ENCODE results near the gene PCSK9. TPM values are rescaled to one million over a fixed set of nuclear protein-coding genes. Genes with fewer than 3 reads are reported as not detected.
A peak's percentile ranks its signal among the peaks of the same experiment; 100 is the strongest.

Gene PCSK9
- total and polyA plus RNA-seq, 2 experiments from 2014 or later: 77.6 to 327 TPM

- TF ChIP-seq NANOG (IDR thresholded peaks at IDR 0.05; ENCODE audit: borderline replicate concordance) (no peak), POLR2AphosphoS5 (IDR thresholded peaks at IDR 0.05; ENCODE audit: low read depth) (no peak), ZNF331 (CRISPR knock-in tag; IDR thresholded peaks at IDR 0.05; ENCODE audit: low read depth) (no peak), ZNF114 (CRISPR knock-in tag; IDR thresholded peaks at IDR 0.05) (no peak), CREB1 (CRISPR knock-in tag; IDR thresholded peaks at IDR 0.05; ENCODE audit: low read depth) (no peak), EZH2 (IDR thresholded peaks at IDR 0.05; ENCODE audit: low read depth, unreplicated experiment) (no peak)
- TF ChIP-seq, protein P1, sequence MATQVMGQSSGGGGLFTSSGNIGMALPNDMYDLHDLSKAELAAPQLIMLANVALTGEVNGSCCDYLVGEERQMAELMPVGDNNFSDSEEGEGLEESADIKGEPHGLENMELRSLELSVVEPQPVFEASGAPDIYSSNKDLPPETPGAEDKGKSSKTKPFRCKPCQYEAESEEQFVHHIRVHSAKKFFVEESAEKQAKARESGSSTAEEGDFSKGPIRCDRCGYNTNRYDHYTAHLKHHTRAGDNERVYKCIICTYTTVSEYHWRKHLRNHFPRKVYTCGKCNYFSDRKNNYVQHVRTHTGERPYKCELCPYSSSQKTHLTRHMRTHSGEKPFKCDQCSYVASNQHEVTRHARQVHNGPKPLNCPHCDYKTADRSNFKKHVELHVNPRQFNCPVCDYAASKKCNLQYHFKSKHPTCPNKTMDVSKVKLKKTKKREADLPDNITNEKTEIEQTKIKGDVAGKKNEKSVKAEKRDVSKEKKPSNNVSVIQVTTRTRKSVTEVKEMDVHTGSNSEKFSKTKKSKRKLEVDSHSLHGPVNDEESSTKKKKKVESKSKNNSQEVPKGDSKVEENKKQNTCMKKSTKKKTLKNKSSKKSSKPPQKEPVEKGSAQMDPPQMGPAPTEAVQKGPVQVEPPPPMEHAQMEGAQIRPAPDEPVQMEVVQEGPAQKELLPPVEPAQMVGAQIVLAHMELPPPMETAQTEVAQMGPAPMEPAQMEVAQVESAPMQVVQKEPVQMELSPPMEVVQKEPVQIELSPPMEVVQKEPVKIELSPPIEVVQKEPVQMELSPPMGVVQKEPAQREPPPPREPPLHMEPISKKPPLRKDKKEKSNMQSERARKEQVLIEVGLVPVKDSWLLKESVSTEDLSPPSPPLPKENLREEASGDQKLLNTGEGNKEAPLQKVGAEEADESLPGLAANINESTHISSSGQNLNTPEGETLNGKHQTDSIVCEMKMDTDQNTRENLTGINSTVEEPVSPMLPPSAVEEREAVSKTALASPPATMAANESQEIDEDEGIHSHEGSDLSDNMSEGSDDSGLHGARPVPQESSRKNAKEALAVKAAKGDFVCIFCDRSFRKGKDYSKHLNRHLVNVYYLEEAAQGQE (IDR thresholded peaks at IDR 0.05; ENCODE audit: unreplicated experiment): no peak
Measured at GRCh38 chr1:55076356-55076755, 37.0 kb downstream of the PCSK9 start (continued).

DNA sequence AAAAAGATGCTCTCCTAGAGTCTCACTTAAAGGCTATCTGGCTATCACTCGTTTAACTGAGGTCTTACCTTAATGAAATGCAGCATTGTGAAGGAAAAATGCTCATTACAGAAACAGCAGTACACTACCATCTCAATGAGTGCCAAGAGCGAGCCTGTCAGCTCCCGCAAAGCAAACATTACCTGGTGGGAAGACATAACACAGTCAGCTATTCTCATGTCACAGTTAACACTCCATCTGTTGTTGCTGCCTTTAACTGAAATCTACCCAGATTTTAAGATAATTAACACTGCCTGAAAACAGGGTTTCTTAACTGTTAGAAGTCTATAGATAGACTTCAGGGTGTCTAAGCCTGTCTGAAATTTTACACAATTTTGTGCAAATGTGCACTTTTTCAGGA lies 39.1 kb downstream of the PCSK9 start:
- Histone ChIP-seq H3K9me2 (ENCODE audit: insufficient read depth) (no peaks in the 10 kb centered on the region), H4K20me1 (replicated peaks; ENCODE audit: insufficient read depth) (no peaks in the 10 kb centered on the region), H3K27me3 (ENCODE audit: insufficient read depth) (no peaks in the 10 kb centered on the region), H3K4me2 (no peak overlapping the region), H3K79me2 (replicated peaks; ENCODE audit: insufficient read depth) (no peaks in the 10 kb centered on the region), H3K27ac (ENCODE audit: low read depth) (peak overlapping the region; percentile 20; the same call in 1 of the 2 replicates), H3K36me3 (ENCODE audit: insufficient read depth) (peaks cover 31% of the 10 kb centered on the region; the same call in 1 of the 2 replicates), H3K4me3 (no peak overlapping the region), H3K4me1 (ENCODE audit: insufficient read depth) (peaks cover 9% of the 10 kb centered on the region; the same call in 1 of the 2 replicates), H3F3A (replicated peaks; ENCODE audit: low read depth) (no peaks in the 10 kb centered on the region), H2AFZ (no peak overlapping the region)
- Mint-ChIP-seq H3K27me3 (ENCODE audit: insufficient read depth, low read depth, poor library complexity) (no peaks in the 10 kb centered on the region), H3K27ac (no peak overlapping the region), H3K36me3 (ENCODE audit: low read depth) (peaks cover 66% of the 10 kb centered on the region), H3K9me3 (no peaks in the 10 kb centered on the region), H3K4me3 (no peak overlapping the region), H3K4me1 (peaks cover 9% of the 10 kb centered on the region)
- no peak for ATAC-seq
- no peak for DNase-seq (ENCODE audit: low spot score)
- TF ChIP-seq EZH2 (IDR thresholded peaks at IDR 0.05; ENCODE audit: low read depth, unreplicated experiment) (no peak), NANOG (IDR thresholded peaks at IDR 0.05; ENCODE audit: borderline replicate concordance) (no peak), CTCF (conservative IDR thresholded peaks at IDR 0.05; ENCODE audit: low read depth in 2 of 2) (no peak), POLR2AphosphoS5 (IDR thresholded peaks at IDR 0.05; ENCODE audit: low read depth) (no peak), ZNF331 (CRISPR knock-in tag; IDR thresholded peaks at IDR 0.05; ENCODE audit: low read depth) (no peak), STAT1 (IDR thresholded peaks at IDR 0.05; ENCODE audit: unreplicated experiment) (no peak), ZNF114 (CRISPR knock-in tag; IDR thresholded peaks at IDR 0.05) (no peak), EZH2phosphoT487 (IDR thresholded peaks at IDR 0.05; ENCODE audit: unreplicated experiment) (no peak), CREB1 (CRISPR knock-in tag; IDR thresholded peaks at IDR 0.05; ENCODE audit: low read depth) (no peak)
- TF ChIP-seq, protein P2, sequence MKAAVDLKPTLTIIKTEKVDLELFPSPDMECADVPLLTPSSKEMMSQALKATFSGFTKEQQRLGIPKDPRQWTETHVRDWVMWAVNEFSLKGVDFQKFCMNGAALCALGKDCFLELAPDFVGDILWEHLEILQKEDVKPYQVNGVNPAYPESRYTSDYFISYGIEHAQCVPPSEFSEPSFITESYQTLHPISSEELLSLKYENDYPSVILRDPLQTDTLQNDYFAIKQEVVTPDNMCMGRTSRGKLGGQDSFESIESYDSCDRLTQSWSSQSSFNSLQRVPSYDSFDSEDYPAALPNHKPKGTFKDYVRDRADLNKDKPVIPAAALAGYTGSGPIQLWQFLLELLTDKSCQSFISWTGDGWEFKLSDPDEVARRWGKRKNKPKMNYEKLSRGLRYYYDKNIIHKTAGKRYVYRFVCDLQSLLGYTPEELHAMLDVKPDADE (IDR thresholded peaks at IDR 0.05): no peak
- TF ChIP-seq, protein P3, sequence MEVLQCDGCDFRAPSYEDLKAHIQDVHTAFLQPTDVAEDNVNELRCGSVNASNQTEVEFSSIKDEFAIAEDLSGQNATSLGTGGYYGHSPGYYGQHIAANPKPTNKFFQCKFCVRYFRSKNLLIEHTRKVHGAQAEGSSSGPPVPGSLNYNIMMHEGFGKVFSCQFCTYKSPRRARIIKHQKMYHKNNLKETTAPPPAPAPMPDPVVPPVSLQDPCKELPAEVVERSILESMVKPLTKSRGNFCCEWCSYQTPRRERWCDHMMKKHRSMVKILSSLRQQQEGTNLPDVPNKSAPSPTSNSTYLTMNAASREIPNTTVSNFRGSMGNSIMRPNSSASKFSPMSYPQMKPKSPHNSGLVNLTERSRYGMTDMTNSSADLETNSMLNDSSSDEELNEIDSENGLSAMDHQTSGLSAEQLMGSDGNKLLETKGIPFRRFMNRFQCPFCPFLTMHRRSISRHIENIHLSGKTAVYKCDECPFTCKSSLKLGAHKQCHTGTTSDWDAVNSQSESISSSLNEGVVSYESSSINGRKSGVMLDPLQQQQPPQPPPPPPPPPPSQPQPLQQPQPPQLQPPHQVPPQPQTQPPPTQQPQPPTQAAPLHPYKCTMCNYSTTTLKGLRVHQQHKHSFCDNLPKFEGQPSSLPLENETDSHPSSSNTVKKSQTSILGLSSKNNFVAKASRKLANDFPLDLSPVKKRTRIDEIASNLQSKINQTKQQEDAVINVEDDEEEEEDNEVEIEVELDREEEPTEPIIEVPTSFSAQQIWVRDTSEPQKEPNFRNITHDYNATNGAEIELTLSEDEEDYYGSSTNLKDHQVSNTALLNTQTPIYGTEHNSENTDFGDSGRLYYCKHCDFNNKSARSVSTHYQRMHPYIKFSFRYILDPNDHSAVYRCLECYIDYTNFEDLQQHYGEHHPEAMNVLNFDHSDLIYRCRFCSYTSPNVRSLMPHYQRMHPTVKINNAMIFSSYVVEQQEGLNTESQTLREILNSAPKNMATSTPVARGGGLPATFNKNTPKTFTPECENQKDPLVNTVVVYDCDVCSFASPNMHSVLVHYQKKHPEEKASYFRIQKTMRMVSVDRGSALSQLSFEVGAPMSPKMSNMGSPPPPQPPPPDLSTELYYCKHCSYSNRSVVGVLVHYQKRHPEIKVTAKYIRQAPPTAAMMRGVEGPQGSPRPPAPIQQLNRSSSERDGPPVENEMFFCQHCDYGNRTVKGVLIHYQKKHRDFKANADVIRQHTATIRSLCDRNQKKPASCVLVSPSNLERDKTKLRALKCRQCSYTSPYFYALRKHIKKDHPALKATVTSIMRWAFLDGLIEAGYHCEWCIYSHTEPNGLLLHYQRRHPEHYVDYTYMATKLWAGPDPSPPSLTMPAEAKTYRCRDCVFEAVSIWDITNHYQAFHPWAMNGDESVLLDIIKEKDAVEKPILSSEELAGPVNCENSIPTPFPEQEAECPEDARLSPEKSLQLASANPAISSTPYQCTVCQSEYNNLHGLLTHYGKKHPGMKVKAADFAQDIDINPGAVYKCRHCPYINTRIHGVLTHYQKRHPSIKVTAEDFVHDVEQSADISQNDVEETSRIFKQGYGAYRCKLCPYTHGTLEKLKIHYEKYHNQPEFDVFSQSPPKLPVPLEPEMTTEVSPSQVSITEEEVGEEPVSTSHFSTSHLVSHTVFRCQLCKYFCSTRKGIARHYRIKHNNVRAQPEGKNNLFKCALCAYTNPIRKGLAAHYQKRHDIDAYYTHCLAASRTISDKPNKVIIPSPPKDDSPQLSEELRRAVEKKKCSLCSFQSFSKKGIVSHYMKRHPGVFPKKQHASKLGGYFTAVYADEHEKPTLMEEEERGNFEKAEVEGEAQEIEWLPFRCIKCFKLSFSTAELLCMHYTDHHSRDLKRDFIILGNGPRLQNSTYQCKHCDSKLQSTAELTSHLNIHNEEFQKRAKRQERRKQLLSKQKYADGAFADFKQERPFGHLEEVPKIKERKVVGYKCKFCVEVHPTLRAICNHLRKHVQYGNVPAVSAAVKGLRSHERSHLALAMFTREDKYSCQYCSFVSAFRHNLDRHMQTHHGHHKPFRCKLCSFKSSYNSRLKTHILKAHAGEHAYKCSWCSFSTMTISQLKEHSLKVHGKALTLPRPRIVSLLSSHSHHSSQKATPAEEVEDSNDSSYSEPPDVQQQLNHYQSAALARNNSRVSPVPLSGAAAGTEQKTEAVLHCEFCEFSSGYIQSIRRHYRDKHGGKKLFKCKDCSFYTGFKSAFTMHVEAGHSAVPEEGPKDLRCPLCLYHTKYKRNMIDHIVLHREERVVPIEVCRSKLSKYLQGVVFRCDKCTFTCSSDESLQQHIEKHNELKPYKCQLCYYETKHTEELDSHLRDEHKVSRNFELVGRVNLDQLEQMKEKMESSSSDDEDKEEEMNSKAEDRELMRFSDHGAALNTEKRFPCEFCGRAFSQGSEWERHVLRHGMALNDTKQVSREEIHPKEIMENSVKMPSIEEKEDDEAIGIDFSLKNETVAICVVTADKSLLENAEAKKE (CRISPR knock-in tag; IDR thresholded peaks at IDR 0.05): no peak
